HS-27A (cell line): ENCODE results near the gene BRD4.

Source experiments
- DNase-seq: peaks from one replicate; pipeline ENCODE4 v3.0.0-alpha.2; 2012; ENCODE audit warnings: low read depth, missing footprints

The BRD4 gene

GRCh38 chr19:15248648-15249527 is 83.5 kb downstream of the BRD4 start:
- peak; percentile 71 for DNase-seq

GRCh38 chr19:15248106-15248505 is 84.2 kb downstream of the BRD4 start:
- no peak for DNase-seq

- DNase-seq = no peak
Observed at GRCh38 chr19:15247107-15248014, 85.0 kb downstream of the BRD4 start.

DNA sequence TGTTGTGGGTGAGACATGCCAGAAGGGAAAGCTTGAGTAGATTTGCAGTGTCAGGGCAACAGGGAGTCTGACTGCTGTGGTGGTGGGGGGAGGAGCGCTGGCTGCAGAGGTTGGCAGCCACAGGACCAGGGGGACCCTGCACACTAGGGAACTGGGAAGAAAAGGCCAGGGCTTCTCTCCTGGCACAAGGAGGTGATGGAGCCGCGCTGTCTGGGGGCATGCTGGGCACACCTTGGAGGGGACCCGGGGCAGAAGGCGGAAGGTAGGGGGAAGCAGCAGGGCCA is 86.2 kb downstream of the BRD4 start:
- no peak for DNase-seq

GRCh38 chr19:15245370-15246197 is 86.8 kb downstream of the BRD4 start:
- DNase-seq = no peak

- no peak for DNase-seq
Observed at GRCh38 chr19:15244808-15245207, 87.5 kb downstream of the BRD4 start.

DNA sequence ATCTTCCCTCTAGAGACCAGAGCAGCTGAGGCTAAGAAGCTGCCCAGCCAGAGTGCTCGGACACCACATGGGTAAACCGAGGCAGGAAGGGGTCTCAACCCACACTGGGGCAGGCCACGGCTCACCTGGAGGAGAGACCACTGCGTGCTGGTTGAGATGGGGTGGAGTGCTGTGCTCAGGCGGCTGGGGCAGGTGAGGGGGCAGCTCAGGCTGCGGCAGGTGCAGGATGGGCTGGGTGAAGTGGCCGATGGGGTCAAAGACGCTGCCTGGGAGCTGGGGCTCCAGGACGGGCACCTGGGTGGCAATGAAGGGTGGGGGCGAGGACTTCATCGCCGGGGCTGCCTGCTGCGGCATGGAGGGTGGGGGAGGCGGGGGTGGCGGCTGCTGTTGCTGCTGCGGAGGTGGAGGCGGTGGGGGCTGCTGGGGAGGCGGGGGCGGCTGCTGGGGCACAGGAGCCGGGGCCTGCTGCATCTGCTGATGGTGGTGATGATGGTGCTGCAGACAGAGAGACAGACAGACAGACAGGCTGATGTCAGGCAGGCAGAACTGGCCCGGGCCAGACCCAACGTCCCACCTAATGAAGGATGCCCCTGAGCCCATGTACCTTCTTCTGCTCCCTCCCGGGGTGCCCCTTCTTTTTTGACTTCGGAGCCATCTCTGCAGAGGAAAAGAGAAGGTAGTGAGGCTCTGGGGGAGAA is 88.1 kb downstream of the BRD4 start:
- no peak for DNase-seq

- DNase-seq = no peak
Observed at GRCh38 chr19:15243236-15243957, 88.9 kb downstream of the BRD4 start.

GRCh38 chr19:15241259-15241910 is 91.0 kb downstream of the BRD4 start:
- no peak for DNase-seq

GRCh38 chr19:15240515-15240914 is 91.8 kb downstream of the BRD4 start:
- no peak for DNase-seq

GRCh38 chr19:15239337-15239949 is 92.9 kb downstream of the BRD4 start:
- no peak for DNase-seq

- no peak for DNase-seq
Observed at GRCh38 chr19:15238639-15239155, 93.6 kb downstream of the BRD4 start.

- no peak for DNase-seq
Observed at GRCh38 chr19:15237759-15238638, 94.3 kb downstream of the BRD4 start.

DNA sequence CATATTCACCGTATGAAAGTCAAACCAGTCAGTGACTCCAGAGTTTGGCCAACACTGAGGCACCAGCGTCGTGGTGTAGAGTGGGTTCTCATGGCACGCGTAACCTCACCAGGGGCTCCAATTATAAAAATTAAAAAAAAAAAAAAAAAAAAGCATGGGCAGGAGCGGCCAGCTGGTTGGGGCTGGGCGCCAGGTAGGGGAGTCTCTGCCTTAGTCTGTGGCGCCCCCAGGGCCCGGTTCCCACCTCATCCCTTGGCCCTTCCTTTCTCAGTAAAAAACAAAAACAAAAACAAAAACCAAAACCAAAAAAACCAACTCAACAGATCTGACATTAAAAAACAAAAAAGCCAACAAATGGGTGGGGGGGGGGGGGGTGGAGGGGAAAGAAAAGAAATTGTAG is 95.5 kb downstream of the BRD4 start:
- no peak for DNase-seq

DNA sequence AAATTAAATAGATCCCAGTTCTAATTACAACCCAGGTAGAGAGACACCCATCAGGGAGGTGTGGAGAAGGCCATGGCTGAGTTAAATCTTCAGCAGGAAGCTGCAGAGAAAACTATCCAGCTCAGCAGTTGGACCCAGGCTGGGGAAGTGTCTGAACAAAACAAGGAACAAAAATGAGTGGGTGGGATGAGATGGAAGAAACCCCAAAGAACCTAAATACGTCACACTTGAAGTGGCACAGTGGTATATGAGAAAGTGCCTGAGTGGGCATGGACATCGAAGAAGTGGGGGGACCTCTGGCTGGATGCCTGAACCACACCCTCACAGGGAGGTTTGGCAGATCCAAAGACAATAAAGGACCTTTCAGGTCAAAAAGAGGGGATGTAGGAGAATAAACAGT is 96.6 kb downstream of the BRD4 start:
- no peak for DNase-seq

- DNase-seq = no peak
Observed at GRCh38 chr19:15234431-15235130, 97.8 kb downstream of the BRD4 start.

DNA sequence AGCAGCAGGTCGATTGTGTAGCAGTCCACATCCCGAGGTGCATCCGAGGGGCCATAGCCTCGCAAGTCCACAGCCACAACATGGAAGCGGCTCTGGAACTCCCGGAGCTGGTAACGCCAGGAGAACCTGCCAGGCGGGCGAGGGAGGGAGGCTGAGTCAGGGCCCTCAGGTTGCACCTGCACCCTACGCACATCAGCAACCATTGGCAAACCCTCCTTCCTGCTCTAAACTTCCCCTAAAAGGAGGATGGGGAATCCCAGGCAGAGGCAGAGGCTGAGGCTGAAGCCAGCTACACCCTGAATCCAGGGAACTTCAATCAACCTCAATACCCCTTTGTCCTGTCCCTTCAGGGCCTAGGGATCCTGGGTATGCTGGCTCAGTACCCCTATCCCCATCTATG is 101.1 kb downstream of the BRD4 start:
- no peak for DNase-seq

- DNase-seq = no peak
Observed at GRCh38 chr19:15227261-15227660, 105.1 kb downstream of the BRD4 start.
